NB4 (cell line): ENCODE measurements around the gene JAG2.

Experiments used
- DNase-seq: peaks from one replicate; pipeline ENCODE4 v3.0.0; 2010; ENCODE audit warnings: low read depth
- H3K4me3 ChIP-seq: one replicate; pipeline ENCODE4 v1.5.1; 2011; ENCODE audit warnings: mild to moderate bottlenecking, low read depth, low read length, moderate library complexity
- CTCF ChIP-seq: IDR thresholded peaks from one replicate; pipeline ENCODE4 v1.5.1; 2012; ENCODE audit warnings: low read depth, low read length
- MAX ChIP-seq: IDR thresholded peaks from 2 replicates; pipeline ENCODE4 v1.6.1; 2011; ENCODE audit warnings: low read depth, low read length
- MYC ChIP-seq: IDR thresholded peaks from 2 replicates; pipeline ENCODE4 v1.6.1; 2011; ENCODE audit warnings: low read depth, low read length
- POLR2A ChIP-seq: IDR thresholded peaks from 2 replicates; pipeline ENCODE4 v1.6.1; 2011; ENCODE audit warnings: mild to moderate bottlenecking; ENCODE audit not compliant: insufficient read length; ENCODE audit errors: extremely low read depth

The JAG2 gene

GRCh38 chr14:105192866-105193731 is 24.5 kb upstream of the JAG2 start:
- TF ChIP-seq MAX (no peak), POLR2A (no peak), CTCF (no peak), MYC (no peak)
- DNase-seq = peak; percentile 55
- no peak overlapping the region for H3K4me3 ChIP-seq

GRCh38 chr14:105187935-105188524 is 19.5 kb upstream of the JAG2 start:
- peak; percentile 43 for DNase-seq
- TF ChIP-seq MAX (no peak), MYC (no peak), POLR2A (no peak)
- H3K4me3 ChIP-seq = no peak overlapping the region

- DNase-seq = no peak
- no peak for TF ChIP-seq POLR2A
- TF ChIP-seq MYC = no peak
- no peak for TF ChIP-seq MAX
- no peak for TF ChIP-seq CTCF
- H3K4me3 ChIP-seq = no peak overlapping the region
Measured at GRCh38 chr14:105187116-105187515, 18.5 kb upstream of the JAG2 start.

- H3K4me3 ChIP-seq = no peak overlapping the region
- DNase-seq = no peak
- TF ChIP-seq MAX = no peak
- TF ChIP-seq MYC = no peak
- no peak for TF ChIP-seq POLR2A
- no peak for TF ChIP-seq CTCF
Measured at GRCh38 chr14:105185973-105186372, 17.4 kb upstream of the JAG2 start.

GRCh38 chr14:105185001-105185400 is 16.4 kb upstream of the JAG2 start:
- TF ChIP-seq CTCF = no peak
- TF ChIP-seq POLR2A = no peak
- H3K4me3 ChIP-seq = no peak overlapping the region
- DNase-seq = no peak

- DNase-seq = no peak
- H3K4me3 ChIP-seq = no peak overlapping the region
- TF ChIP-seq CTCF = no peak
- no peak for TF ChIP-seq MAX
- no peak for TF ChIP-seq POLR2A
- no peak for TF ChIP-seq MYC
Measured at GRCh38 chr14:105184461-105184860, 15.9 kb upstream of the JAG2 start.
